Keratinocyte (primary cell): ENCODE results near the gene PRRT2.
A peak's percentile ranks its signal among the peaks of the same experiment; 100 is the strongest.

Experiments used
- CTCF ChIP-seq, 3 experiments: IDR thresholded peaks in 1 of 3; conservative IDR thresholded peaks in 1 of 3; optimal IDR thresholded peaks in 1 of 3; 2 replicates in 2 of 3; 3 replicates in 1 of 3; pipeline versions ENCODE3 to v1.5.1; 2011; ENCODE audit warnings: low read length in 3 of 3, mild to moderate bottlenecking in 3 of 3, moderate library complexity in 2 of 3, control low read depth in 1 of 3, inconsistent platforms in 1 of 3; ENCODE audit not compliant: insufficient read depth in 2 of 3; ENCODE audit errors: extremely low read depth in 1 of 3
- EZH2 ChIP-seq: IDR thresholded peaks from one replicate; pipeline ENCODE4 v1.6.1; 2012; ENCODE audit warnings: inconsistent platforms, mild to moderate bottlenecking, low read length, moderate library complexity

GRCh38 chr16:29805232-29806098, 6.5 kb upstream of the PRRT2 start:
- TF ChIP-seq CTCF (optimal IDR thresholded peaks at IDR 0.05 in 1 of 3, IDR thresholded peaks at IDR 0.05 in 1 of 3, conservative IDR thresholded peaks at IDR 0.05 in 1 of 3; ENCODE audit: extremely low read depth in 1 of 3, insufficient read depth in 2 of 3, low read length in 3 of 3) (peak in 1 of 3 experiments; percentile 0), EZH2 (no peak)
